Measurements from ENCODE around the gene CARM1. TPM values are rescaled to one million over a fixed set of nuclear protein-coding genes. Genes with fewer than 3 reads are reported as not detected.
A peak's percentile ranks its signal among the peaks of the same experiment; 100 is the strongest.

CARM1 gene
- total and polyA plus RNA-seq, 2 experiments from 2014 or later: 43.3 to 118 TPM

DNA sequence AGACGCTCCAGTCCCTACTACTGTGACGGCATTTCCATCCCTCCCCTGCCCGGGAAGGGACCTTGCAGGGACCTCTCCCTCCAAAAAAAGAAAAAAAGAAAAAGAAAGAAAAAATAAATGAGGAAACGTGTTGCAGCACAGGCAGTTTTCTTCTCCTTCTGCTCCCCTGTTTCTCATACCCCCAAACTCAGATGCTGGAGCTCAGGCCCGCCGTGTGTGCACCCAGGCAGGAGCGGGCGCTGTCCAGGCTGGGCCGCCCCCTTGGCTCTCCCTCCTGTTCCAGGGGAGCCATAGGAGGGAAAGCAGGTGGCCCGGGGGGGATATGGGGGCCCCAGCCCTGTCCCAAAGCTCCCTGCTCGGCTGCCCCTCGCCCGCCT lies 51.3 kb downstream of the CARM1 start:
- peaks cover 4% of the 10 kb centered on the region for H3K4me1 Mint-ChIP-seq
- H3K4me3 Mint-ChIP-seq: no peak overlapping the region

DNA sequence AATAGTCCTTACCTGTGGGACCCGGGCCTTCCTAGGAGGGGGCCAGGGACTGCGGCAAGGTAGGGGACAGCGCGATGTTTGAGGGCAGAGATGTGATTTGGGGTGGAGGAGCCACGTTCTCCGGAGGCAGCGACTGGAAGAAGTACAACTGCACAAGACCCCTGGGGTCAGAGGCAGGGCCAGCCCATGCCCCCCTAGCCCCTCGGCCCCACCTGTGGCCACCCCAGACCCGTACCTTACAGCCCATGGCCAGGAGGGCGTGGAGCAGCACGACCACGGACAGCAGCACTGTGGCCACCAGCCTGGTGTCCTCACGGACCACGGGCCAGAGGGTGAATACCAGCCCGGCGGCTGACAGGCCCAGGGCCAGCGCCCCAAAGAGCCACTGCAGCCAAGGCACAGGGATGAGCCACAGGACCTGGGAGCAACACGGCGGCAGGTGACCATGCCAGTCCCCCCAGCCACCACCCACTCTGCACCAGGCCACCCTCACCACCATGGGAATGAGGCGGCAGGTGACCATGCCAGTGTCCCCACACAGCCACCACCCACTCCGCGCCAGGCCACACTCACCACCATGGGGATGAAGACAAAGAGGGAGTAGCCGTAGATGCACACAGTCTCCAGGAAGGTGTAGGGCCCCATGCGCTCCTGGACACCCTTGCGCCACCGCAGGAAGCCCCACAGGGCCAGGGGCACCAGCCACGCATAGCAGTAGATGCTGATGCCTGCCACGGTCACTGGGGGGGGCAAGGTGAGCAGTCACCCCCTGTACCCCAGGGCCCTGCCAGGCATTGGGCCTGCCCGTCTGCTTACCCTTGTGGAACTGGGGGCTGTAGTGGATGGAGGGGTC lies 52.1 kb downstream of the CARM1 start:
- DNase-seq (ENCODE audit: low spot score) (no peak), ATAC-seq (no peak)
- Mint-ChIP-seq H3K9me3 (no peaks in the 10 kb centered on the region), H3K27me3 (ENCODE audit: insufficient read depth, low read depth, poor library complexity) (peaks cover 26% of the 10 kb centered on the region), H3K4me3 (no peak overlapping the region), H3K4me1 (peaks cover 7% of the 10 kb centered on the region), H3K27ac (no peak overlapping the region), H3K36me3 (ENCODE audit: low read depth) (peaks cover 45% of the 10 kb centered on the region)
- Histone ChIP-seq H3K27ac (ENCODE audit: low read depth) (no peak overlapping the region), H3K4me1 (ENCODE audit: insufficient read depth) (no peaks in the 10 kb centered on the region), H3K4me3 (no peak overlapping the region), H3F3A (replicated peaks; ENCODE audit: low read depth) (0 out of 2 replicates have a peak, but pooled peaks cover 12% of the 10 kb centered on the region), H2AFZ (no peak overlapping the region), H3K9me2 (ENCODE audit: insufficient read depth) (no peaks in the 10 kb centered on the region), H3K4me2 (no peak overlapping the region), H3K79me2 (replicated peaks; ENCODE audit: insufficient read depth) (peaks cover 8% of the 10 kb centered on the region; the same call in 1 of the 2 replicates), H4K20me1 (replicated peaks; ENCODE audit: insufficient read depth) (no peaks in the 10 kb centered on the region), H3K36me3 (ENCODE audit: insufficient read depth) (no peaks in the 10 kb centered on the region), H3K27me3 (ENCODE audit: insufficient read depth) (no peaks in the 10 kb centered on the region)
- TF ChIP-seq NANOG (IDR thresholded peaks at IDR 0.05; ENCODE audit: borderline replicate concordance) (no peak), CREB1 (CRISPR knock-in tag; IDR thresholded peaks at IDR 0.05; ENCODE audit: low read depth) (no peak), POLR2AphosphoS5 (IDR thresholded peaks at IDR 0.05; ENCODE audit: low read depth) (no peak; the same call in 1 of the 2 replicates), EZH2 (IDR thresholded peaks at IDR 0.05; ENCODE audit: low read depth, unreplicated experiment) (no peak), JUNB (IDR thresholded peaks at IDR 0.05; ENCODE audit: unreplicated experiment) (no peak), ZNF331 (CRISPR knock-in tag; IDR thresholded peaks at IDR 0.05; ENCODE audit: low read depth) (no peak), ZNF114 (CRISPR knock-in tag; IDR thresholded peaks at IDR 0.05) (no peak)
- TF ChIP-seq, protein P1, sequence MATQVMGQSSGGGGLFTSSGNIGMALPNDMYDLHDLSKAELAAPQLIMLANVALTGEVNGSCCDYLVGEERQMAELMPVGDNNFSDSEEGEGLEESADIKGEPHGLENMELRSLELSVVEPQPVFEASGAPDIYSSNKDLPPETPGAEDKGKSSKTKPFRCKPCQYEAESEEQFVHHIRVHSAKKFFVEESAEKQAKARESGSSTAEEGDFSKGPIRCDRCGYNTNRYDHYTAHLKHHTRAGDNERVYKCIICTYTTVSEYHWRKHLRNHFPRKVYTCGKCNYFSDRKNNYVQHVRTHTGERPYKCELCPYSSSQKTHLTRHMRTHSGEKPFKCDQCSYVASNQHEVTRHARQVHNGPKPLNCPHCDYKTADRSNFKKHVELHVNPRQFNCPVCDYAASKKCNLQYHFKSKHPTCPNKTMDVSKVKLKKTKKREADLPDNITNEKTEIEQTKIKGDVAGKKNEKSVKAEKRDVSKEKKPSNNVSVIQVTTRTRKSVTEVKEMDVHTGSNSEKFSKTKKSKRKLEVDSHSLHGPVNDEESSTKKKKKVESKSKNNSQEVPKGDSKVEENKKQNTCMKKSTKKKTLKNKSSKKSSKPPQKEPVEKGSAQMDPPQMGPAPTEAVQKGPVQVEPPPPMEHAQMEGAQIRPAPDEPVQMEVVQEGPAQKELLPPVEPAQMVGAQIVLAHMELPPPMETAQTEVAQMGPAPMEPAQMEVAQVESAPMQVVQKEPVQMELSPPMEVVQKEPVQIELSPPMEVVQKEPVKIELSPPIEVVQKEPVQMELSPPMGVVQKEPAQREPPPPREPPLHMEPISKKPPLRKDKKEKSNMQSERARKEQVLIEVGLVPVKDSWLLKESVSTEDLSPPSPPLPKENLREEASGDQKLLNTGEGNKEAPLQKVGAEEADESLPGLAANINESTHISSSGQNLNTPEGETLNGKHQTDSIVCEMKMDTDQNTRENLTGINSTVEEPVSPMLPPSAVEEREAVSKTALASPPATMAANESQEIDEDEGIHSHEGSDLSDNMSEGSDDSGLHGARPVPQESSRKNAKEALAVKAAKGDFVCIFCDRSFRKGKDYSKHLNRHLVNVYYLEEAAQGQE (IDR thresholded peaks at IDR 0.05; ENCODE audit: unreplicated experiment): no peak
- TF ChIP-seq, protein P2, sequence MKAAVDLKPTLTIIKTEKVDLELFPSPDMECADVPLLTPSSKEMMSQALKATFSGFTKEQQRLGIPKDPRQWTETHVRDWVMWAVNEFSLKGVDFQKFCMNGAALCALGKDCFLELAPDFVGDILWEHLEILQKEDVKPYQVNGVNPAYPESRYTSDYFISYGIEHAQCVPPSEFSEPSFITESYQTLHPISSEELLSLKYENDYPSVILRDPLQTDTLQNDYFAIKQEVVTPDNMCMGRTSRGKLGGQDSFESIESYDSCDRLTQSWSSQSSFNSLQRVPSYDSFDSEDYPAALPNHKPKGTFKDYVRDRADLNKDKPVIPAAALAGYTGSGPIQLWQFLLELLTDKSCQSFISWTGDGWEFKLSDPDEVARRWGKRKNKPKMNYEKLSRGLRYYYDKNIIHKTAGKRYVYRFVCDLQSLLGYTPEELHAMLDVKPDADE (IDR thresholded peaks at IDR 0.05): no peak
- TF ChIP-seq, protein P3, sequence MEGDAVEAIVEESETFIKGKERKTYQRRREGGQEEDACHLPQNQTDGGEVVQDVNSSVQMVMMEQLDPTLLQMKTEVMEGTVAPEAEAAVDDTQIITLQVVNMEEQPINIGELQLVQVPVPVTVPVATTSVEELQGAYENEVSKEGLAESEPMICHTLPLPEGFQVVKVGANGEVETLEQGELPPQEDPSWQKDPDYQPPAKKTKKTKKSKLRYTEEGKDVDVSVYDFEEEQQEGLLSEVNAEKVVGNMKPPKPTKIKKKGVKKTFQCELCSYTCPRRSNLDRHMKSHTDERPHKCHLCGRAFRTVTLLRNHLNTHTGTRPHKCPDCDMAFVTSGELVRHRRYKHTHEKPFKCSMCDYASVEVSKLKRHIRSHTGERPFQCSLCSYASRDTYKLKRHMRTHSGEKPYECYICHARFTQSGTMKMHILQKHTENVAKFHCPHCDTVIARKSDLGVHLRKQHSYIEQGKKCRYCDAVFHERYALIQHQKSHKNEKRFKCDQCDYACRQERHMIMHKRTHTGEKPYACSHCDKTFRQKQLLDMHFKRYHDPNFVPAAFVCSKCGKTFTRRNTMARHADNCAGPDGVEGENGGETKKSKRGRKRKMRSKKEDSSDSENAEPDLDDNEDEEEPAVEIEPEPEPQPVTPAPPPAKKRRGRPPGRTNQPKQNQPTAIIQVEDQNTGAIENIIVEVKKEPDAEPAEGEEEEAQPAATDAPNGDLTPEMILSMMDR (conservative IDR thresholded peaks at IDR 0.05; ENCODE audit: low read depth in 2 of 2): no peak

More for the DNA sequence above, 51.3 kb downstream of the CARM1 start:
- Histone ChIP-seq H3K4me2 (no peak overlapping the region), H2AFZ (no peak overlapping the region), H3K36me3 (ENCODE audit: insufficient read depth) (no peaks in the 10 kb centered on the region), H3K9me2 (ENCODE audit: insufficient read depth) (no peaks in the 10 kb centered on the region), H3K79me2 (replicated peaks; ENCODE audit: insufficient read depth) (peaks cover 4% of the 10 kb centered on the region; the same call in 1 of the 2 replicates), H3K4me3 (no peak overlapping the region), H3K27ac (ENCODE audit: low read depth) (0 out of 2 replicates have a peak overlapping the region, but pooled peaks have one; percentile 50), H3K4me1 (ENCODE audit: insufficient read depth) (no peaks in the 10 kb centered on the region), H3F3A (replicated peaks; ENCODE audit: low read depth) (0 out of 2 replicates have a peak, but pooled peaks cover 10% of the 10 kb centered on the region), H3K27me3 (ENCODE audit: insufficient read depth) (no peaks in the 10 kb centered on the region), H4K20me1 (replicated peaks; ENCODE audit: insufficient read depth) (no peaks in the 10 kb centered on the region)
- DNase-seq (ENCODE audit: low spot score): no peak
- Mint-ChIP-seq H3K27me3 (ENCODE audit: insufficient read depth, low read depth, poor library complexity) (peaks cover 28% of the 10 kb centered on the region), H3K27ac (no peak overlapping the region), H3K36me3 (ENCODE audit: low read depth) (peaks cover 52% of the 10 kb centered on the region), H3K9me3 (no peaks in the 10 kb centered on the region)
- TF ChIP-seq ZNF114 (CRISPR knock-in tag; IDR thresholded peaks at IDR 0.05) (no peak), ZNF331 (CRISPR knock-in tag; IDR thresholded peaks at IDR 0.05; ENCODE audit: low read depth) (no peak), POLR2AphosphoS5 (IDR thresholded peaks at IDR 0.05; ENCODE audit: low read depth) (0 out of 2 replicates have a peak, but pooled peaks have one; percentile 12), NANOG (IDR thresholded peaks at IDR 0.05; ENCODE audit: borderline replicate concordance) (no peak), JUNB (IDR thresholded peaks at IDR 0.05; ENCODE audit: unreplicated experiment) (no peak)
- TF ChIP-seq, protein P3 (conservative IDR thresholded peaks at IDR 0.05; ENCODE audit: low read depth in 2 of 2): no peak
- no peak for ATAC-seq
